NCI-H146 treated with DMSO at 0.1 percent for 48 hours (cell line): ENCODE data around the gene MAN1C1.

ENCODE experiments used
- DNase-seq: peaks from one replicate; lab custom pipeline; 2025; ENCODE audit not compliant: unreplicated experiment; lab: John Stamatoyannopoulos, UW

The MAN1C1 gene

GRCh38 chr1:25675729-25676476, 59.3 kb downstream of the MAN1C1 start:
- DNase-seq, result no peak

GRCh38 chr1:25676488-25676887, 59.9 kb downstream of the MAN1C1 start:
- DNase-seq, result no peak

- no peak for DNase-seq
Observed at GRCh38 chr1:25677193-25677773, 60.7 kb downstream of the MAN1C1 start.

- DNase-seq, result no peak
Observed at GRCh38 chr1:25679171-25679570, 62.6 kb downstream of the MAN1C1 start.

GRCh38 chr1:25680701-25681100, 64.1 kb downstream of the MAN1C1 start:
- no peak for DNase-seq

- DNase-seq, result no peak
Observed at GRCh38 chr1:25682059-25682601, 65.5 kb downstream of the MAN1C1 start.

GRCh38 chr1:25683177-25683576, 66.6 kb downstream of the MAN1C1 start:
- DNase-seq, result no peak

GRCh38 chr1:25683731-25684130, 67.1 kb downstream of the MAN1C1 start:
- no peak for DNase-seq

- DNase-seq, result no peak
Observed at GRCh38 chr1:25684216-25684965, 67.8 kb downstream of the MAN1C1 start.

- DNase-seq, result no peak
Observed at GRCh38 chr1:25685211-25685750, 68.7 kb downstream of the MAN1C1 start.

GRCh38 chr1:25685938-25686665, 69.5 kb downstream of the MAN1C1 start:
- no peak for DNase-seq

- DNase-seq, result no peak
Observed at GRCh38 chr1:25687221-25688017, 70.8 kb downstream of the MAN1C1 start.

GRCh38 chr1:25688390-25689119, 72.0 kb downstream of the MAN1C1 start:
- DNase-seq, result no peak

GRCh38 chr1:25689686-25690381, 73.2 kb downstream of the MAN1C1 start:
- DNase-seq, result no peak

GRCh38 chr1:25690396-25690956, 73.9 kb downstream of the MAN1C1 start:
- no peak for DNase-seq

GRCh38 chr1:25691211-25691610, 74.6 kb downstream of the MAN1C1 start:
- no peak for DNase-seq

GRCh38 chr1:25692560-25692959, 76.0 kb downstream of the MAN1C1 start:
- DNase-seq, result no peak

- DNase-seq, result no peak
Observed at GRCh38 chr1:25694167-25695007, 77.8 kb downstream of the MAN1C1 start.
